B cell (primary cell): ENCODE results near the gene ICAM5. TPM values are rescaled to one million over a fixed set of nuclear protein-coding genes. Genes with fewer than 3 reads are reported as not detected.

ENCODE experiments used
- ATAC-seq: fragments of 200-7000 bp; cut with Tn5 transposase; one replicate; pipeline ENCODE4 v1.10.0; 2021; ENCODE audit warnings: low read depth, mild to moderate bottlenecking, moderate number of reproducible peaks, moderate library complexity
- CTCF ChIA-PET: fragments of 350-600 bp; sonication (Branson Sonifier 250); formaldehyde crosslinking; loops from one replicate; lab custom pipeline; 2021; ENCODE audit warnings: antibody characterized with exemption, inconsistent platforms; lab: Charles Lee
- POLR2A ChIA-PET: fragments of 350-600 bp; sonication (Branson Sonifier 250); formaldehyde crosslinking; loops from one replicate; lab custom pipeline; 2021; ENCODE audit warnings: antibody characterized with exemption; lab: Charles Lee
- DNase-seq: peaks from one replicate; pipeline ENCODE4 v3.0.0; 2013
- H2AFZ ChIP-seq: 2 replicates; pipeline ENCODE4 v1.6.1; 2012; ENCODE audit warnings: mild to moderate bottlenecking, low read depth, low read length; ENCODE audit not compliant: insufficient read depth, poor library complexity, severe bottlenecking
- H3K27ac ChIP-seq, 2 donors: 1 replicate in 1 of 2; 2 replicates in 1 of 2; pipeline ENCODE4 v1.5.1; 2012 to 2013; ENCODE audit warnings: low read length in 2 of 2, mild to moderate bottlenecking in 2 of 2, moderate library complexity in 1 of 2
- H3K27me3 ChIP-seq, 4 experiments: fragments of 200-600 bp in 1 of 4; sonication (generic) in 1 of 4; replicated peaks in 1 of 4; 1 replicate in 2 of 4; 2 replicates in 2 of 4; pipeline versions ENCODE4 v1.6.1 to v1.7.0; 2013 to 2016; ENCODE audit warnings: low read length in 3 of 4, mild to moderate bottlenecking in 2 of 4, mixed read lengths in 1 of 4, moderate library complexity in 1 of 4; ENCODE audit not compliant: insufficient read depth in 4 of 4, control insufficient read depth in 3 of 4; ENCODE audit errors: control extremely low read depth in 1 of 4
- H3K36me3 ChIP-seq, 2 experiments: replicated peaks in 1 of 2; 1 replicate in 1 of 2; 2 replicates in 1 of 2; pipeline versions ENCODE4 v1.6.1 to v1.7.1; 2013; ENCODE audit warnings: low read length in 1 of 2; ENCODE audit not compliant: insufficient read depth in 2 of 2, control insufficient read depth in 1 of 2; ENCODE audit errors: control extremely low read depth in 1 of 2, extremely low read depth in 1 of 2
- H3K4me1 ChIP-seq, 2 donors: fragments of 200-600 bp in 1 of 2; sonication (generic) in 1 of 2; 1 replicate in 1 of 2; 2 replicates in 1 of 2; pipeline versions ENCODE4 v1.5.1 to v1.6.1; 2013 to 2017; ENCODE audit warnings: low read length in 2 of 2; ENCODE audit not compliant: control insufficient read depth in 2 of 2, insufficient read depth in 2 of 2
- H3K4me2 ChIP-seq: replicated peaks from 2 replicates; pipeline ENCODE3; 2012; ENCODE audit warnings: mild to moderate bottlenecking, low read depth, low read length; ENCODE audit not compliant: poor library complexity, severe bottlenecking
- H3K4me3 ChIP-seq, 5 experiments: fragments of 200-600 bp in 1 of 5; sonication (generic) in 1 of 5; 1 replicate in 3 of 5; 2 replicates in 2 of 5; pipeline versions ENCODE4 v1.5.1 to v1.7.0; 2011 to 2016; ENCODE audit warnings: low read length in 4 of 5, mild to moderate bottlenecking in 4 of 5, low read depth in 2 of 5, control low read depth in 1 of 5, moderate library complexity in 1 of 5; ENCODE audit not compliant: insufficient read depth in 1 of 5; ENCODE audit errors: control extremely low read depth in 1 of 5, extremely low read depth in 1 of 5
- H3K79me2 ChIP-seq: fragments of 200-600 bp; sonication (generic); one replicate; pipeline ENCODE4 v1.6.0; 2016; ENCODE audit warnings: low read length; ENCODE audit not compliant: control insufficient read depth, insufficient read depth
- H3K9ac ChIP-seq: fragments of 200-600 bp; sonication (generic); 2 replicates; pipeline ENCODE4 v1.6.1; 2017; ENCODE audit warnings: mild to moderate bottlenecking, low read length, moderate library complexity
- H3K9me3 ChIP-seq, 3 donors: one replicate each; pipeline versions ENCODE4 v1.6.1 to v1.7.1; 2013; ENCODE audit warnings: low read length in 2 of 3; ENCODE audit not compliant: control insufficient read depth in 2 of 3, insufficient read depth in 1 of 3; ENCODE audit errors: control extremely low read depth in 1 of 3
- H4K20me1 ChIP-seq: 2 replicates; pipeline ENCODE4 v1.6.0; 2012; ENCODE audit warnings: mild to moderate bottlenecking, low read length; ENCODE audit not compliant: insufficient read depth, control insufficient read depth, poor library complexity, severe bottlenecking
- H3K27ac Mint-ChIP-seq: one replicate; pipeline ENCODE4 v1.8.0; 2021; ENCODE audit warnings: mixed read lengths
- H3K27me3 Mint-ChIP-seq: one replicate; pipeline ENCODE4 v1.8.0; 2021; ENCODE audit warnings: mixed read lengths
- H3K4me1 Mint-ChIP-seq: one replicate; pipeline ENCODE4 v1.8.0; 2021; ENCODE audit warnings: mixed read lengths
- H3K4me3 Mint-ChIP-seq: one replicate; pipeline ENCODE4 v1.8.0; 2021; ENCODE audit warnings: mixed read lengths
- H3K9me3 Mint-ChIP-seq: one replicate; pipeline ENCODE4 v1.8.0; 2022; ENCODE audit warnings: mixed read lengths; ENCODE audit not compliant: insufficient read depth
- CTCF ChIP-seq: fragments of 200-600 bp; IDR thresholded peaks from one replicate; pipeline ENCODE4 v1.8.0; 2022; ENCODE audit warnings: antibody characterized with exemption, mild to moderate bottlenecking
- EZH2 ChIP-seq: IDR thresholded peaks from 2 replicates; pipeline ENCODE4 v1.6.1; 2012; ENCODE audit warnings: borderline replicate concordance, low read depth, mild to moderate bottlenecking, moderate library complexity, low read length; ENCODE audit not compliant: insufficient read depth, poor library complexity, severe bottlenecking
- WGBS: methylation state at CpG from one replicate; pipeline ENCODE4 v1.1.5; 2013; ENCODE audit warnings: missing lambda C conversion rate; ENCODE audit not compliant: insufficient coverage; 5-methylcytosine and 5-hydroxymethylcytosine counted together
- intact Hi-C: fragments of 100-400 bp; cut with micrococcal nuclease; formaldehyde crosslinking; loops from one replicate; pipeline ENCODE4 v1.10.0; 2022
- polyA plus RNA-seq: library from polyadenylated mRNA; depleted of rRNA; stranded (reverse); fragments of >200 nt; gene quantifications from 2 replicates; pipeline ENCODE4 v1.2.3, GENCODE V29; 2012
- total RNA-seq, 2 donors: library from RNA; stranded (reverse); fragments of 120-200 nt in 1 of 2; gene quantifications; 1 replicate in 1 of 2; 2 replicates in 1 of 2; pipeline versions ENCODE4 v1.2.3 to v1.2.4, GENCODE V29; 2013 to 2022

Gene ICAM5
- total and polyA plus RNA-seq, 2 donors (not counting 1 experiment from before 2014, with no cell fraction given), result 0.54 TPM; not detected in 1

GRCh38 chr19:10295305-10295846 lies 5.6 kb downstream of the ICAM5 start:
- POLR2A ChIA-PET, result interaction anchor here (0.8 to 1.2 kb wide), 2 partner anchors 10 to 108 kb away, joined by 3 read pairs; partner anchors contain the start of gene CDC37
- intact Hi-C loops, result no loop called here
- H3K9me3 Mint-ChIP-seq, result no peaks in the 10 kb centered on the region
- H3K27ac ChIP-seq, result no peak overlapping the region
- peak; percentile 79 for ATAC-seq
- H4K20me1 ChIP-seq, result peaks cover 23% of the 10 kb centered on the region
- H3K9me3 ChIP-seq, result peaks cover 0 to 47% (median 0%) of the 10 kb centered on the region in 3 donors
- peak overlapping the region; percentile 50 for H3K9ac ChIP-seq
- peak overlapping the region; percentile 83 for H3K27ac Mint-ChIP-seq
- peak overlapping the region; percentile 37 to 64 (median 41) for H3K4me3 ChIP-seq
- H3K4me2 ChIP-seq, result peak overlapping the region; percentile 85
- DNase-seq, result peak; percentile 86
- peak overlapping the region; percentile 85 for H3K4me3 Mint-ChIP-seq
- peak overlapping the region; percentile 71 for H2AFZ ChIP-seq
- no peak for TF ChIP-seq EZH2
- no peak for TF ChIP-seq CTCF
- no peaks in the 10 kb centered on the region for H3K79me2 ChIP-seq
- peaks cover 0 to 60% (median 41%) of the 10 kb centered on the region in 4 experiments for H3K27me3 ChIP-seq
- 2% methylated on average over 48 of the region's 48 CpGs for WGBS
- H3K4me1 ChIP-seq, result peaks cover 56 to 58% of the 10 kb centered on the region in 2 donors
- CTCF ChIA-PET, result interaction anchor here (1.6 to 2.5 kb wide), 2 partner anchors 26 to 94 kb away, joined by 5 to 7 read pairs; no protein-coding TSS in a partner anchor
- no peaks in the 10 kb centered on the region for H3K36me3 ChIP-seq
- H3K4me1 Mint-ChIP-seq, result peaks cover 43% of the 10 kb centered on the region
- H3K27me3 Mint-ChIP-seq, result peaks cover 35% of the 10 kb centered on the region
